Sigmoid colon (tissue), 4 donors: ENCODE data around the gene PCDHB1.

Experiments used
- CTCF ChIP-seq, 4 experiments: fragments of 450-650 bp in 3 of 4; fragments of 200-600 bp in 1 of 4; IDR thresholded peaks; one replicate each; pipeline ENCODE4 v1.5.1; 2016 to 2019; ENCODE audit warnings: antibody characterized with exemption in 4 of 4, mild to moderate bottlenecking in 3 of 4, moderate library complexity in 2 of 4
- POLR2A ChIP-seq, 2 donors: fragments of 450-650 bp; IDR thresholded peaks; one replicate each; pipeline ENCODE4 v1.6.1; 2016; ENCODE audit warnings: antibody characterized with exemption in 2 of 2, mild to moderate bottlenecking in 2 of 2, moderate library complexity in 2 of 2
- POLR2AphosphoS5 ChIP-seq, 4 donors: sonication (generic); formaldehyde crosslinking; IDR thresholded peaks; one replicate each; pipeline ENCODE4 v1.6.1; 2017; ENCODE audit warnings: antibody characterized with exemption in 4 of 4

DNA sequence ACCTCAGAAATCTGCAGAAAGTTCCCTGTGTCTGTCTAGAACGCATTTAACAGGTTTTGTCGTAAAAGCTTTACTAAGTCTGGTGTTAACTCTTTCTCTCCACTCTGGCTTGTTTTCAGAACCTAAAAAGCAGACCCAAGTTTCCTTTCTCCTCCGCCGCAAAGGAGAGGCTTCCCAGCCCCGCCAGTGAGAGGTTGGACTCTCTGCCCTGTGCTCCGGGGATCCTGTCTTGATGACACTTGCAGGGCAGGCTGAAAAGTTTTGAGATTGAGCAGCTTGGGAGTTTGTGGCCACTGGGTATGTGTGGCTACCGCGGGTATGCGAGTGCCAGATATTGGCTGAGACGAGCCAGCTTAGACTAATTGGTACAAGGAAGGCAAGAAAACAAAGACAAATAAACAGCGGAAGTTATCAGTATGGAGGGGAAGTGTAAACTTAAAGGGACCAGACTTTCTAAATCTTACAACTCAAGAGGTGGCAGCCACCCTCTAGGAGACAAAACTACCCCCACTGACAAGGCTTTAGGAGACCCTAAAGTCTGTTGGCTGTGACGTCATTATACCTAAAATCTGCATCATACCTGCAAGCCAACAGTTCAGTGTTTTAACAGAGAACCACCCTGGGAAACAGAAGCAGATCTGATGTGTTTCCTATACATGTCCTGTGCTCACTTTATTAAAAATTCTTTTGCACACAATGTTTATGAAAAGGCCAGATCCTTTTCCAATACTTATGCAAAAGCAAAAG is 41.0 kb upstream of the PCDHB1 start:
- TF ChIP-seq POLR2A (IDR thresholded peaks at IDR 0.05) (no peak), CTCF (IDR thresholded peaks at IDR 0.05) (no peak), POLR2AphosphoS5 (IDR thresholded peaks at IDR 0.05) (no peak)
